KOPT-K1 (cell line): Measurements from ENCODE around the gene ZNRF1.
A peak's percentile ranks its signal among the peaks of the same experiment; 100 is the strongest.
"Not testable (repeated sequence)": the region's sequence is repeated elsewhere in the genome, so short reads cannot be mapped to it uniquely, and the experiment has no call there.

Source experiments
- H3K27ac ChIP-seq: fragments of 200-600 bp; sonication (generic); 2 replicates; pipeline ENCODE4 v1.5.1; 2016; ENCODE audit warnings: antibody characterized with exemption, mild to moderate bottlenecking, low read depth, low read length; ENCODE audit not compliant: poor library complexity, severe bottlenecking
- H3K36me3 ChIP-seq: fragments of 200-600 bp; sonication (generic); 2 replicates; pipeline ENCODE4 v1.5.1; 2017; ENCODE audit warnings: antibody characterized with exemption, mild to moderate bottlenecking, low read length, moderate library complexity; ENCODE audit not compliant: insufficient read depth
- H3K9me3 ChIP-seq: fragments of 200-600 bp; sonication (generic); 2 replicates; pipeline ENCODE4 v1.5.1; 2017; ENCODE audit warnings: antibody characterized with exemption, low read length, mild to moderate bottlenecking; ENCODE audit not compliant: insufficient read depth, poor library complexity, severe bottlenecking

Gene ZNRF1

DNA sequence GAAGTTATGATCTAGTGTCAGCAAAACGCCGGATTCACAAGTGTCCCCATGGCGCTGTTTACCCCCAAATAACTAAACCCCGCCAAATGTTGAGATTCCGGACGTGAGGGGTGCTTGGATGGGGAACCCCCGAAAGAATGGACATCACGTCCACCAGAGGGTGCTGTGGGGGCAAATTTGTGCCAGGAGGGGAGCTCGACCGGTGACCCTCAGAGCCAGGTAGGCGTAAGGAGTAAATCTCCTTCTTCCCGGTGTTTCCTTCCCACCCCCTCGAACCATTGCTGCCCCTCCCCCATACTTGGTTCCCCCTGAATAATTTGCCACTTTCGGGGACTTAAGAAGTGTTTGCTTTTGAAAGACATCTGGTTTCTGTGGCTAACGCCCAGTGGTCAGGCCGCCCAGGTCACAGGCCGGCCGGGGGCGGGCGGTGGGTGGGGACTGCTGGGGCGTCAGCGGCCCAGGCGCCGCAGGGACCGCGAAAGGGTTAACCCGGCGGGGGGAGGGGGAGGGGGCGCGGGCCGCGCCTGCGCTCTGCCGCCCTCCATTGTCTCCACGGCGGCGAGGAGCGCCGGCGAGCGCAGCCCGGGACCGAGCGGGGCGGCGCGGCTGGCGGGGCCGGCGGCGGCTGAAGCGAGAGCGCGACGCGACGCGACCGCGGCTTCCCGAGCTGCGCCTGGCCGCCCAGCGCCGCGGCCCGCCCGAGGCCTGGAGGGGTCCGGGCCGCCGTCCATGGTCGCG, at the start of gene ZNRF1:
Gene ZNRF1 (plus strand): TSS at position 544 of the 738 bp plus-strand sequence. CDS start 648 bp downstream, outside the sequence.
- peaks cover 24% of the 10 kb centered on the region for H3K36me3 ChIP-seq
- H3K27ac ChIP-seq: peak within 1 kb of the TSS; percentile 79
- H3K9me3 ChIP-seq: no peaks in the 10 kb centered on the region

DNA sequence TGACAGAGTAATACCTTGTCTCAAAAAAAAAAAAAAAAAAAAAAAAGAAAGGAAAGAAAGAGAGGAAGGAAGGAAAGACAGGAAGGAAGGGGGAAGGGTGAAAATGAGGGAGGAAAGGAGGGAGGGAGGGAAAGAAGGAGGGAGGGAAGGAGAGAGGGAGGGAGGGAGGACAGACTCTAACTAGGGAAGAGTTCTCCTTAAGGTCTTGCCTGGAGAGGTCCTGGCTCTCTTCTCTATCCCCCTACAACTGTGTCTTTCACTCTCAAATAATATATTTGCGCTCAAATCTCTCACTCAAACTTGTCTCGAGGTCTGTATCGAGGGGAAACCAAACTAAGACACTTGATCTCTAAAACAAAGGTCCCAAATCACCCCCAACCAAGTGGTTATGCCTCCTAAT, 49.5 kb upstream of the ZNRF1 start:
- Histone ChIP-seq H3K9me3 (no peaks in the 10 kb centered on the region), H3K27ac (no peak overlapping the region), H3K36me3 (peaks cover 81% of the 10 kb centered on the region)

DNA sequence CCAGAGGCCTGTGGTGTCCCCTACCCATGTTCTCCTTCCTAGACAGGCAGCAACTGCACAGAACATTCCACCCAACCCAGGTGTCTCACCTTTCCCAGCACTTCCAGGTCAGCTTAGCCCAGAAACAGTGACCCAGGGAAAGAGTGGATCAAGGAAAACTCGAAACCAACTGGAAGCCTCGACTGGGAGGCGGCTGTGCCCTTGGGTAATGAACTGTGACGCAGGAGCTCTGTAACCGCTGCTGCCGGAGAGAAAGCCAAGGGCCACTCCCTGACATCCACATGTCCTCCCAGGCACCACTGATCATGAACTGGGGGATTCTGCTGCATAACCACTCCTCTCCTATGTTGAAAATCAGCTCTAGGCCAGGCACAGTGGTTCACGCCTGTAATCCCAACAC, 48.3 kb upstream of the ZNRF1 start:
- Histone ChIP-seq H3K36me3 (peaks cover 82% of the 10 kb centered on the region), H3K27ac (no peak overlapping the region), H3K9me3 (no peaks in the 10 kb centered on the region)

DNA sequence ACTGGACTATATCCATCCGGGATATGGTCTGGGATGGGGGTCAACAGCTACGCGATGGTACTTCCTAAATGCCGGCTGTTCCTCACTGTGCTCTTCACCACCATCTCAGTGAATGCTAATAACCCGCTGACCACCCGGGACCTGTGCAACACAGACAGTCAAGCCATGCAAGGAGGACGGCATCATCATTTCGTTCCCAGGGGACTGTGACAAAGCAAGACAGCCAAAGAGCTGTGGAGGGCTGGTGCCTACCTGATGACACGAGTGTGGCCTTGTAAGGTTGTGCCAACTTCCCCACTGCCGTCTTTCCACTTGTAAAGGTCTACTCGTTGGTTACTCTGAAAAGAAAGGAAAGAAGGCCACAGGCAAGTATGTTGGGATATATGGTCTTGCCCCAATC, 47.6 kb upstream of the ZNRF1 start:
- Histone ChIP-seq H3K36me3 (peaks cover 84% of the 10 kb centered on the region), H3K9me3 (no peaks in the 10 kb centered on the region), H3K27ac (no peak overlapping the region)

DNA sequence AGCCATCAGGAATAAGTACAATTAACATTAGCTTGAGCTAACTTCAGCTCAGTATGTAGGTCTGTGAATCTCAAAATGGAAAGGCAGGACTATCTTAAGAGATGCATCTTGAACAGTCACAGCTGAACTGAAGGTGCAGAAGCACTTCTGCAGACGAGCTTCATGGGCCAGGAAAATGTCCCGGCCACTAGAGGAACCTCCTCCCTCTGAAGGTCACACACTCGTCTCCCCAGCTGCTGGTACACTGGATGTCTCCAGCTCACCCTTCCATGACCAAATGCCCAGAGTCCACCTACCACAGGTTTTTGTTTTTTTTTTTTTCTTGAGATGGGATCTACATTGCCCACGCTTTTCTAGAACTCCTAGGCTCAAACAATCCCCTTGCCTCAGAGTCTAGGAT, 47.1 kb upstream of the ZNRF1 start:
- no peak overlapping the region for H3K27ac ChIP-seq
- no peaks in the 10 kb centered on the region for H3K9me3 ChIP-seq
- peaks cover 84% of the 10 kb centered on the region for H3K36me3 ChIP-seq

DNA sequence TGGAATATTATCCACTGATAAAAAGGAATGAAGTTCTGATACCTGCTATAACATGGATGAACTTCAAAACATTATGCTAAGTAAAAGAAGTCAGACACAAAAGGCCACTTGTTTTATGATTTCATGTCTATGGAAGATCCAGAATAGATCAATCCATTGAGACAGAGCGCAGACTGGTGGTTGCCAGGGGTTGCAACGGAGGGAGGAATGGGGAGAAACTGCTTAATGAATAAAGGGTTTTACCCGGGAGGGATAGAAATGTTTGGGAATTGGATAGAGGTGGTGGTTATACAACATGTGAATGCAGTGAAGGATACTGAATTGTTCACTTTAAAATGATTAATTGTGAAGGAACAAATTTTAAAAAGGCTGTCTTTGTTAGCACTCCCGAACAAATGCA, 44.1 kb upstream of the ZNRF1 start:
- Histone ChIP-seq H3K27ac (no peak overlapping the region), H3K36me3 (peaks cover 78% of the 10 kb centered on the region), H3K9me3 (no peaks in the 10 kb centered on the region)

DNA sequence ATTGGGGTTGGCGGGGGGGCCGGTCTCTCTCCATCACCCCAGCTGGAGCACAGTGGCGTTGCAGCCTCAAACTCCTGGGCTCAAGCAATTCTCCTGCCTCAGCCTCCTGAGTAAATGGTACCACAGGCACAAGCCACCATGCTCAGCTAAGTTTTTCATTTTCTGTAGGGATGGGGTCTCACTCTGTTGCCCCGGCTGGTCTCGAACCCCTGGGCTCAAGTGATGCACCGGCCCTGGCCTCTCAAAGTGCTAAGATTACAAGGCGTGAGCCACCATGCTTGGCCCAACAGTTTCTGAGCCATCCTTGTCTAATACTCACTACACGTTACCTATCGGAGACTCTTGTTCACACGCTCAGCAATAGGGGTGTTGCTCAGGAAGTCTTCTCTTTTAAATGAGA, 25.5 kb upstream of the ZNRF1 start:
- no peaks in the 10 kb centered on the region for H3K9me3 ChIP-seq
- H3K36me3 ChIP-seq: peaks cover 31% of the 10 kb centered on the region
- no peak overlapping the region for H3K27ac ChIP-seq

DNA sequence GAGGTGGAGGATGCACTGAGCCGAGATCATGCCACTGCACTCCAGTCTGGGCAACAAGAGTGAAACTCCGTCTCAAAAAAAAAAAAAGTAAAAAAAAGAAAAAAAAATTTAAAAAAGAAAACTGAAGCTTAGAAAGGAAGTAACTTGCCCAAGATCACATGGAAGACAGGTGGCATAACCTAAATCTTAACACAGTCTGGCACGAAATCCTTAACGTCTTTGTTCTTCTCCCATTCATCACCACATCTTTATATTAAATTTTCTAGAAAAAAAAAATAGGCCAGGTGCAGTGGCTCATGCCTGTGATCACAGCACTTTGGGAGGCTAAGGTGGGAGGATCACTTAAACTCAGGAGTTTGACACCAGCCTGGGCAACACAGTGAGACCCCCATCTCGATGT, 23.2 kb upstream of the ZNRF1 start:
- H3K36me3 ChIP-seq: peaks cover 38% of the 10 kb centered on the region

DNA sequence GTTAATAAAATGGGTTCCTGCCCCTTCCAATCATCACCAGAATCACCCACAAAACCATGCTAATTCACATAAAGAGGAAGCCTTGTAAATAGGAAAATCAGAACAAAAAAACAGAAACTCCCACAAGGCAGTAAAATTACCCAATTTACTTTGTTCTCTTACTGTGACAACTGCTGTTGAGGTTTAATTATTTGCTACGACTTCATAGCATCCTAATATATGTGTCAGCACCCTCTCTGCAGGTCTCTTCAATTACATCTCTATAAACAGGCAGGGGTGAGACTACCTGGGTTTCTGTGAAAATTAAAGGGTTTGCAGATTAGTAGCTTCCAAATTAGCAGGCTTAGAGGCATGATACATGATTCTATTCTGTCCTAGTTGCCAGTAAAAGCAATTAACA, 16.6 kb upstream of the ZNRF1 start:
- no peak overlapping the region for H3K27ac ChIP-seq
- H3K9me3 ChIP-seq: no peaks in the 10 kb centered on the region

More for the DNA sequence above, 23.2 kb upstream of the ZNRF1 start:
- Histone ChIP-seq H3K9me3 (no peaks in the 10 kb centered on the region), H3K27ac (no peak overlapping the region)

DNA sequence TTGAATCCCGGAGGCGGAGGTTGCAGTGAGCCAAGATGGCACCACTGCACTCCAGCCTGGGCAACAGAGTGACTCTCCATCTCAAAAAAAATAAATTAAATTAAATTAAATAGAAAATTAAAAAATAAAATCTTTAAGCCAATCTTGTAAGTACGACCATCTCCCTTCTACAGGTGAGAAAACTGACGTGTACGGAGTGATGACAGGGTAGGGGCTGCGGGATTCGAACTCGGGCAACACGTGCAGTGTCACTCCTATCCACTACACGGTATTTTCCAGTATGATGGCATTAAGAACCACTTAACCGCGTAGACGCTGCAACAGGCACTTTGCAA, 14.7 kb upstream of the ZNRF1 start:
- Histone ChIP-seq H3K9me3 (no peaks in the 10 kb centered on the region), H3K36me3 (peaks cover 8% of the 10 kb centered on the region; the same call in 1 of the 2 replicates), H3K27ac (peak overlapping the region; percentile 72)

More for the DNA sequence above, 16.6 kb upstream of the ZNRF1 start:
- peaks cover 24% of the 10 kb centered on the region; the same call in 1 of the 2 replicates for H3K36me3 ChIP-seq

DNA sequence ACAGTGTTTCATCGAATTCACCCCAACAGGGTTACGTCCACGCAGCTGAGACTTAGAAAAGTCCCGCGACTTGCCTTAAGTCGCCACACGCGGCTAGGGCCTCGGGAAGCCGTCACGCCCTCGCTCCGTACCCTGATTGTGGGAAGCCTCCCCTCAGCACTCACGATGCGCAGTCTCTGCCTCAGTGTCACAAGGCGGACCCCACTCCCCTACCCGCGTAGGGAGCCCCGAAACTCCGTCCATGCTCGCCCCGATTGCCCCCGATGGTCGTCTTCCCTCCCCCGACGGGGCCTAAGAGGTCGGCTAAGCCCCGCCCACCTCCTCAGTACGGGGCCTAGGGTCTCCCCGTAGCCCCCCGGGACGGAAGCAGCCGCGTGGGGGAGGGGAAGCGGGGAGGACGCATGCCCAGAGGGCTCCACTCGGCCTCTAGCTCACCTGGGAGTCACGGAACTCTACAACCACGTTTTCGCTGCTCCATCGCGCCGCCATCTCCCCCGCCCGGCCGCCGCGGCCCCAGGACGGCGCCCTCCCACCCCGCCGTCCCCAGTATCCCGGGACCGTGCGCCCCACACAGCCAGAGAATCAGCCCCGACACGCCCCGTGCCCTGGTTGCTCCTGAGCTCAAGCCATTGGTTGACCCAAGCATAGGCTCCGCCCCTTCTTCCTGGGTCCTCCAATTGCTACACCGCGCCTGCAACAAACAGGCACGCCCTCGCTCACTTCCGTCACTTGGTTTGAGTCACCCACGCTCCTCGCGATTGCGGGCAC, 14.1 kb upstream of the ZNRF1 start, which contains the start of gene WDR59:
Gene WDR59 (minus strand): TSS at position 595 of the 768 bp plus-strand sequence. CDS start 106 bp downstream, at position 489.
- H3K9me3 ChIP-seq: no peaks in the 10 kb centered on the region
- H3K27ac ChIP-seq: peak within 1 kb of the TSS; percentile 72
- peaks cover 8% of the 10 kb centered on the region; the same call in 1 of the 2 replicates for H3K36me3 ChIP-seq

DNA sequence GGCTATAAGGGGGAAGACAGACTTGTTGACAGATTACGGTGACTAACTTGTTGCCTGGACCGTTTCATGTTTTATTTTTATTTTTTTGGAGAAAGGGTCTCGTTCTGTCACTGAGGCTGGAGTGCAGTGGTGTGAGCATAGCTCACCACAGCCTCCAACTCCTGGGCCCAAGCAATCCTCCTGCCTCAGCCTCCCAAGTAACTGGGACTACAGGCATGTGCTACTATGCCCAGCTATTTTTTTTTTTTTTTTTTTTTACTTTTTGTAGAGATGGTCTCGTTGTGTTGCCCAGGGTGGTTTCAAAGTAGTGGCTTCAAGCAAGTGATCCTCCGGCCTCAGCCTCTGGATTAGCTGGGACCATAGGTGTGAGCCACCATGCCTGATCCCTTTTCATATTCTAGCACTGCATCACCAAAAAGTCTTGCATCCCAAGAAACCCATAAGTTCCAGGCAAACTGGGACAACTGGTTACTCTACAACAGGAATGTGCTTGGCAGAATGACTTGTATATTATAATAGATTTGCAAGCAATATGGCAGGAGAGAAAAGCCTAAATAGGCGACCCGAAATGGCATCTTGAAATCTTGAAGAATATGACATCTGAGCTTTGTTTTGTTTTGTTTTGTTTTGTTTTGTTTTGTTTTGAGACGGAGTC, 11.7 kb upstream of the ZNRF1 start:
- H3K9me3 ChIP-seq: no peaks in the 10 kb centered on the region
- H3K27ac ChIP-seq: no peak overlapping the region
- 0 out of 2 replicates have a peak, but pooled peaks cover 7% of the 10 kb centered on the region for H3K36me3 ChIP-seq

DNA sequence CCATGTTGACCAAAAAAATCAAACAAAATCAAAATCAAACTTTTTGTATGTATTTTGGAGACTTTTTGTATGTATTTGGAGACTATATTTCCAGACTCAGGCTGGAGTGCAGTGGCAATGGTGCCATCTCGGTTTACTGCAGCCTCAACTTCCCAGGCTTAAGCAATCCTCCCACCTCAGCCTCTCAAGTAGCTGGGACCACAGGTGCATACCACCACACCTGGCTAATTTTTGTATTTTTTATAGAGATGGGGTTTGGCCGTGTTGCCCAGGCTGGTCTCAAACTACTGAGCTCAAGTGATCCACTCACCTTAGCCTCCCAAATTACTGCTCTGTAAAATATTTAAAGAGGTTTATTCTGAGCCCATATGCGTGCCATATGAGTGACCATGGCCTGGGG, 9.0 kb upstream of the ZNRF1 start:
- not testable (repeated sequence) for H3K36me3 ChIP-seq, H3K9me3 ChIP-seq, H3K27ac ChIP-seq

DNA sequence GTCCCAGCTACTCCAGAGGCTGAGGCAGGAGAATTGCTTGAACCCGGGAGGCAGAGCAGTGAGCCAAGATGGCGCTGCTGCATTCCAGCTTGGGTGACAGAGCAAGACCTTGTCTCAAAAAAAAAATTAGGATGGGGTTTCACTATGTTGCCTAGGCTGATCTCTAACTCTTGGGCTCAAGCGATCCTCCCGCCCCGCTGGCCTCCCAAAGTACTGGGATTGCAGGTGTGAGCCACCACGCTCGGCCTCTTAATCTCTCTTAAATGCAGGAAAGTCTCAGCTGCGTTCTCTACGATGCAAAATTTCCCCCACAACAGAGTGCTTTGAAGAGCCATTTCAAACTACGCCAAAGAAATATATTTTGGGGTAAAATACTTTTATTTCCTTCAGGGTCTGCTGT, 8.0 kb upstream of the ZNRF1 start:
- Histone ChIP-seq H3K27ac (no peak overlapping the region), H3K36me3 (no peaks in the 10 kb centered on the region), H3K9me3 (no peaks in the 10 kb centered on the region)

DNA sequence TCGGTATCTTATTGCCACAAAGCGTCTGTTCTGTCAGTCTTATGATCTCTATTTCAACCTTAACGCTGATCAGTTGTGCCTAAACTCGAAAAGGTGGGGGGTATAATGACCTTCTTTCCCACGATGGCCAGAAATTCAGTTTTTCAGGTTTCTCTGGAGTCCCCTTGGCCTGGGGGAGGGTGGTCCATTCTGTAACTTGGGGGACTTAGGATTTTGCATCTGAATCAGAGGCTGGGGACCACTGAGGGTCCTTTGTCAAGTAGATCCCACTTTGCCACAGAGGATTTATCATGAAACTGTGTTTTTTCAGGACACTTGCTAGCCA, 7.6 kb upstream of the ZNRF1 start:
- Histone ChIP-seq H3K9me3 (no peaks in the 10 kb centered on the region), H3K27ac (no peak overlapping the region), H3K36me3 (no peaks in the 10 kb centered on the region)
